ENCODE measurements around the gene SH3BGRL3. TPM values are rescaled to one million over a fixed set of nuclear protein-coding genes. Genes with fewer than 3 reads are reported as not detected.
"Not testable (repeated sequence)": the region's sequence is repeated elsewhere in the genome, so short reads cannot be mapped to it uniquely, and the experiment has no call there.

The SH3BGRL3 gene
- total RNA-seq, 2 donors from 2014 or later, result 361 to 478 TPM

DNA sequence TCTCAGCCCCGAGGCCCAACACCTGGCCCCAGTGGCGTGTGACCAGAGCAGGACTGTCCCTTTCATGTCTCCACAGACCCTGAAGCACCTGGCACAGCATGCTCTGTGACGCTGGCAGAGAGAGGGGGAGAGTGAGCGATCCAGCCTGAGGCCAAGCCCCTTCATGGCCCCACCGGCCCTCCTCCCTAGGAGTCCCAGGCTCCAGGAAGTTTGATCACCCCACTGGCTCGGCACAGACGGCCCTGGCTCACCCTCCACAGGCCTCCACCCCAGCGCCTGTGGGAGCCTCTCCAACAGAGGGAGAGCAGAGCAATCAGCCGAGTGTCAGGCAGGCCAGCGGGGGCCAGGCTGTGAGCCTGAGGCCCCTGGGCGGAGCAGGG, 11.0 kb downstream of the SH3BGRL3 start:
- H3K27ac ChIP-seq, result peak overlapping the region; percentile 67
- TF ChIP-seq, protein P1, sequence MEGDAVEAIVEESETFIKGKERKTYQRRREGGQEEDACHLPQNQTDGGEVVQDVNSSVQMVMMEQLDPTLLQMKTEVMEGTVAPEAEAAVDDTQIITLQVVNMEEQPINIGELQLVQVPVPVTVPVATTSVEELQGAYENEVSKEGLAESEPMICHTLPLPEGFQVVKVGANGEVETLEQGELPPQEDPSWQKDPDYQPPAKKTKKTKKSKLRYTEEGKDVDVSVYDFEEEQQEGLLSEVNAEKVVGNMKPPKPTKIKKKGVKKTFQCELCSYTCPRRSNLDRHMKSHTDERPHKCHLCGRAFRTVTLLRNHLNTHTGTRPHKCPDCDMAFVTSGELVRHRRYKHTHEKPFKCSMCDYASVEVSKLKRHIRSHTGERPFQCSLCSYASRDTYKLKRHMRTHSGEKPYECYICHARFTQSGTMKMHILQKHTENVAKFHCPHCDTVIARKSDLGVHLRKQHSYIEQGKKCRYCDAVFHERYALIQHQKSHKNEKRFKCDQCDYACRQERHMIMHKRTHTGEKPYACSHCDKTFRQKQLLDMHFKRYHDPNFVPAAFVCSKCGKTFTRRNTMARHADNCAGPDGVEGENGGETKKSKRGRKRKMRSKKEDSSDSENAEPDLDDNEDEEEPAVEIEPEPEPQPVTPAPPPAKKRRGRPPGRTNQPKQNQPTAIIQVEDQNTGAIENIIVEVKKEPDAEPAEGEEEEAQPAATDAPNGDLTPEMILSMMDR (IDR thresholded peaks at IDR 0.05), result no peak
- intact Hi-C loops (cut with DNase I), result no loop called here
- no peaks in the 10 kb centered on the region for H3K36me3 ChIP-seq
- peaks cover 11% of the 10 kb centered on the region for H3K4me1 ChIP-seq
- peak overlapping the region; percentile 15 to 41 for H3K9ac ChIP-seq (ENCODE audit: low read depth in 2 of 2, low read length in 2 of 2)
- H3K9me3 ChIP-seq, result no peaks in the 10 kb centered on the region
- no peak overlapping the region for H3K4me3 ChIP-seq
- no peaks in the 10 kb centered on the region for H3K27me3 ChIP-seq
- DNase-seq, result no peak

DNA sequence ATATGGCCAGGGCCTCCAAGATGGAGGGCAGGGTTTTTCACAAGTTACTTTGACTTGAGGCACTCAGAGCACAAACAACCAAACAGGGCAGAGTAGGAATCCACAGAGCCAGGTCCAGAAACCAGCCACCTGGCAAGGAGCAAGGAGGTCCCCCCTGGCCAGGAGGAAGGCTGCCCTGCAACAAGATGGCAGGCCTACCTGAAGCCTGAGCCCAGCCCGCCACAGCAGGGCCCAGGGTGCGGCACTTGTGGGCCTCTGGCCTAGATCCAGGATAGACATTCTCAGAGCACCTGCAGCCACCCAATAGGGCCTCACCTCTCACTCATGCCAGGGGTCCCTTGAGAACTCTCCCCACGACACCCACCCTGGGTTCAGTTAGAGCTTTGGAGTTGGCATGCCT, 11.5 kb downstream of the SH3BGRL3 start:
- no peak for DNase-seq
- Histone ChIP-seq H3K9ac (ENCODE audit: low read depth in 2 of 2, low read length in 2 of 2) (no peak overlapping the region), H3K9me3 (no peaks in the 10 kb centered on the region), H3K27ac (no peak overlapping the region), H3K36me3 (no peaks in the 10 kb centered on the region), H3K4me1 (peaks cover 11% of the 10 kb centered on the region), H3K4me3 (no peak overlapping the region), H3K27me3 (no peaks in the 10 kb centered on the region)
- intact Hi-C loops (cut with DNase I), result no loop called here
- TF ChIP-seq, protein P1 (IDR thresholded peaks at IDR 0.05), result no peak

DNA sequence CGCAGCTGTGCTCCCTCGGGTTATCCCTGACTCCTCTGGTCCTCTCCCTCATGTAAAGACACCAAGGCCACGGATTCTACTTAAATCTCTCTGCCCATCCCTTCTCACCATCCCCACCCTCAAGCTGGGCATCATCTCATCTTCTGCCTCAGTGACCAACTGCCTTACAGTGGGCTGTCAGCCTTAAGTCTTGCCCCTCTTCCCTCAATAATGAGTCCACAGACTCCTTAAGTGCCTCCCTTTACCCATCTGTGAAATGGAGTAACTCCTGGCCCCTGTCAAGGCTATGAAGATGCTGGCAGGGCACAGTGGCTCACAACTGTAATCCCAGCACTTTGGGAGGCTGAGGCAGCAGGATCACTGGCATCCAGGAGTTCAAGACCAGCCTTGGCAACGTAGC, 12.1 kb downstream of the SH3BGRL3 start:
- H3K9ac ChIP-seq (ENCODE audit: low read depth in 2 of 2, low read length in 2 of 2), result no peak overlapping the region
- no peaks in the 10 kb centered on the region for H3K9me3 ChIP-seq
- no peak for DNase-seq
- H3K4me1 ChIP-seq, result peaks cover 11% of the 10 kb centered on the region
- H3K4me3 ChIP-seq, result no peak overlapping the region
- H3K27me3 ChIP-seq, result no peaks in the 10 kb centered on the region
- H3K36me3 ChIP-seq, result no peaks in the 10 kb centered on the region
- no peak overlapping the region for H3K27ac ChIP-seq
- intact Hi-C loops (cut with DNase I), result no loop called here
- TF ChIP-seq, protein P1 (IDR thresholded peaks at IDR 0.05), result no peak

DNA sequence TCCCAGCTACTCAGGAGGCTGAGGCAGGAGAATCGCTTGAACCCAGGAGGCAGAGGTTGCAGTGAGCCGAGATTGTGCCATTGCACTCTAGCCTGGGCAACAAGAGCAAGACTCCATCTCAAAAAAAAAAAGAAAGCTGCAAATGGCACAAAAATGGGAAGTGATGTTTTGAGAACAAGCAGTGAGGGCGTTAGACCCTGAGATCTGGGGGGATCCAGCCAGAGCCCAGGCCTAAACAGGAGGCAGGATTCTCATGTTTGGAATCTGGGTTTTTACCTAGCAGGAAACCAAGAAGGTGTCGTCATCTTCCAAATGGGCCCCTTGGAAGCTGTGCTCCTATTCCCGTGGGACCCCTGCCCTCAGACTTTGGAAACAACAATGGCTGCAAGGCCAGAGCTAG, 12.8 kb downstream of the SH3BGRL3 start:
- H3K9ac ChIP-seq (ENCODE audit: low read depth in 2 of 2, low read length in 2 of 2); H3K27me3 ChIP-seq; H3K4me3 ChIP-seq; H3K9me3 ChIP-seq; H3K27ac ChIP-seq; H3K36me3 ChIP-seq; DNase-seq; intact Hi-C loops (cut with DNase I): not testable (repeated sequence)
- H3K4me1 ChIP-seq, result peaks cover 11% of the 10 kb centered on the region

DNA sequence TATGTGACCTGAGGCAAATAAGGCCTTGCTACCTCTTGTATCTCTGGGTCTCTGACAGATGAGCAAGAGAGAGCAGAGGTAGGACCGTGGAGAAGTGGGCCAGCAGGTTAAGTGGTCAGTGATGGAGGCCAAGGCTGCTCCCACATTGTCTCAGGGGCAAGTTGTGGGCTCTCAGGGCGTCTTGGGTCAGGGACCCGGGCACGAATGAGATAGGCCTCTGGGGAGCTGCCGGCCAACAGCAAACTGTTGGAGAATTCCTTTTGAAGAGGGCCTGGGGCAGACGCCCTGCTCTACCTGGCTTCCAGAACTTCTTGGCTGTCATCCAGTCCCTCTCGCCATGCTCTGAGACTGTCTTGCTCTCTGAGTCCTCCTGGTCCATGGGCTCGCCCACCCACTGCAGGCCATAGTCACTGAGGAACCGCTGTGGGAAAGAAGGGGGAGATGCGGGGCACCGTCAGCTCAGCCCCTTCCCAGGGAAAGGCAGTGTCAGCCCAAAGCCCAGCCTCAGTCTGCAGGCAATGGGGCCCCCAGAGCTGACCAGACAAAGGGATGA, 14.1 kb downstream of the SH3BGRL3 start:
- H3K9me3 ChIP-seq, result no peaks in the 10 kb centered on the region
- DNase-seq, result no peak
- H3K4me1 ChIP-seq, result peaks cover 11% of the 10 kb centered on the region
- TF ChIP-seq, protein P1 (IDR thresholded peaks at IDR 0.05), result no peak
- no peak overlapping the region for H3K27ac ChIP-seq
- H3K27me3 ChIP-seq, result no peaks in the 10 kb centered on the region
- no peak overlapping the region for H3K9ac ChIP-seq (ENCODE audit: low read depth in 2 of 2, low read length in 2 of 2)
- intact Hi-C loops (cut with DNase I), result no loop called here
- H3K36me3 ChIP-seq, result no peaks in the 10 kb centered on the region
- no peak overlapping the region for H3K4me3 ChIP-seq

DNA sequence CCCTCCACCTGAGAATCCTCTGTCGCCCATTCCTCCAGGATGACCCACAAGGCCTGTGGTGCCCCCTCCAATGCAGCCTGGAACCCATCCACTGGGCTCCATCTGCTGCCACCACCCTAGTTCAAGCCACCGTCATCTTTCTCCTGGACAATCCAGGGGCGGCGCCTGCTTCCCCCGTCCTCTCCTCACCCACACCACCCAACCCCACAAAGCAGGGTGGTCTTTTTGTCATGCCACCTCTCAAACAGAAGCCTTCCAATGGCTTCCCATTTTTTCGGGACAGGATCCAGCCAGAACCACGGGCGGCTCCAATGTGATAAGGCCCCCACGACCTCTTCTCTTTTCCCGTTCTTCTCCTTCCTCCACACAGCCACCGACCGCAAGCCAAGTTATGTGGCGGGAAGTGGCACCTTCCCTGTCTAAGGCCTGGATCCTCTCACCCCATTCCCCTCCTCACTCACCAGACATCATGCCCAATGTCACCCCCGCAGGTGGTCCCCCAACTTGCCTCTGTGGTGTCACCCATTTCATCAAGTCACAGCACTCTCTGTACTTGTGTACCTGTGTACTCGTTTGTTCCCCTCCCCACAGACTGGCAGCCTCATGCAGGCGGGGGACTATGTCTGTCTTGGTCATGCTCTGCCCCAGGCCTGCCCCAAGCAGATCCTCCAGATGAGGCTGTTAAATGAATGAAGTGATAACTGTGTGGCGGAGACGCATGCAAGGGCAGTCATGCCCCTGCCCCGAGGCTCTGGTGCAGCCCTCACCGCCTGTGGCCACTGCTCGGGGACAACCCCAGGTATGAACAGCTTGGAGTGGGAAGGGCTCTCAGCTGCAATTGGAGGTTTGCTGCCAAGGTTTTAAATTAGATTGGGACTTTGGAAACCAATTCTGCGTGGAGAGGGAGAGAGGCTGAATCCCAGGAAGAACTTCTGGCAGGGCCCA, 15.6 kb downstream of the SH3BGRL3 start:
- intact Hi-C loops (cut with DNase I), result no loop called here

More for the DNA sequence above, 15.6 kb downstream of the SH3BGRL3 start:
- Histone ChIP-seq H3K4me3 (no peak overlapping the region), H3K4me1 (no peaks in the 10 kb centered on the region), H3K27me3 (no peaks in the 10 kb centered on the region), H3K9me3 (no peaks in the 10 kb centered on the region), H3K9ac (ENCODE audit: low read depth in 2 of 2, low read length in 2 of 2) (no peak overlapping the region), H3K36me3 (no peaks in the 10 kb centered on the region), H3K27ac (no peak overlapping the region)
- no peak for DNase-seq
- TF ChIP-seq, protein P1 (IDR thresholded peaks at IDR 0.05), result no peak
